ENCODE results near the gene UBA1. TPM values are rescaled to one million over a fixed set of nuclear protein-coding genes. Genes with fewer than 3 reads are reported as not detected.

UBA1 gene
- total and polyA plus RNA-seq, 2 of the 13 experiments (the other 11 are each of a cell fraction or from before 2014, with no cell fraction given) = 93.3 to 129 TPM

DNA sequence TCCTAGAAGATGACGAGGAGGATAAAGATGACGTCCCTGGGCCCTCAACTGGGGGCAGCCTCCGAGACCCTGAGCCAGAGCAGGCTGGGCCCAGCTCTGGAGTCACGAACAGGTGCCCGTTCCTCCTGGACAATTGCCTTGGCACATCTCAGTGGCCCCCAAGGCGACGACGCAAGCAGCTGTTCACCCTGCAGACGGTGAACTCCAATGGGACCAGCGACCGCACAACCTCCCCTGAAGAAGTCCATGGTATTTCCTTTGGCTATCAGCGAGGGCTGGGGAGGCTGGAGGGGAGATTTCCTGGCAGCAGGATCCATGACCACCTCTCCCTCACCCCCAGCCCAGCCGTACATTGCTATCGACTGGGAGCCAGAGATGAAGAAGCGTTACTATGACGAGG lies 51.0 kb downstream of the UBA1 start:
- Histone ChIP-seq H3K79me2 (ENCODE audit: insufficient read depth, low read length) (no peaks in the 10 kb centered on the region), H3K4me3 (replicated peaks in 1 of 3; ENCODE audit: insufficient read depth in 1 of 3, low read depth in 2 of 3, low read length in 3 of 3) (no peak overlapping the region), H3K27me3 (ENCODE audit: control insufficient read depth in 1 of 2, insufficient read depth in 2 of 2, low read length in 2 of 2) (no peaks in the 10 kb centered on the region), H3K9ac (ENCODE audit: insufficient read depth, low read depth, low read length) (no peak overlapping the region), H2AFZ (ENCODE audit: low read length) (no peak overlapping the region), H3K36me3 (replicated peaks in 1 of 2; ENCODE audit: control insufficient read depth in 1 of 2, insufficient read depth in 2 of 2, low read length in 2 of 2) (peaks cover 1 to 34% of the 10 kb centered on the region in 2 experiments; a peak in 3 of 5 replicates), H3K4me1 (ENCODE audit: insufficient read depth, low read length) (no peaks in the 10 kb centered on the region), H3K4me2 (ENCODE audit: low read depth, low read length) (no peak overlapping the region), H3K27ac (ENCODE audit: extremely low read length, insufficient read depth, low read length) (no peak overlapping the region), H3K9me3 (ENCODE audit: low read length) (no peaks in the 10 kb centered on the region), H4K20me1 (ENCODE audit: insufficient read depth, low read length) (no peaks in the 10 kb centered on the region)
- BruUV-seq (replicated peaks) = no TSS peak
- no peak for FAIRE-seq
- 98% methylated on average over 7 of the region's 16 CpGs for WGBS (ENCODE audit: low lambda C conversion rate)
- intact Hi-C loops (cut with micrococcal nuclease; ENCODE audit: unreplicated experiment) = no loop called here
- no peak for DNase-seq (ENCODE audit: low spot score)
- in situ Hi-C loops (cut with HindIII; ENCODE audit: extremely low pct_ligation_motif_present, low pct_unique_long_range_greater_than_20kb) = no loop called here
- no peak for TF ChIP-seq SIX1 (CRISPR knock-in tag; IDR thresholded peaks at IDR 0.05; ENCODE audit: borderline replicate concordance)
- TF ChIP-seq PRDM10 (CRISPR knock-in tag; IDR thresholded peaks at IDR 0.05; ENCODE audit: low read depth) = no peak
- TF ChIP-seq KLF6 (CRISPR knock-in tag; IDR thresholded peaks at IDR 0.05) = no peak
- no peak for TF ChIP-seq ATF2 (CRISPR knock-in tag; IDR thresholded peaks at IDR 0.05)
- no peak for TF ChIP-seq CAMTA2 (CRISPR knock-in tag; IDR thresholded peaks at IDR 0.05; ENCODE audit: borderline replicate concordance)
- TF ChIP-seq, protein P1, sequence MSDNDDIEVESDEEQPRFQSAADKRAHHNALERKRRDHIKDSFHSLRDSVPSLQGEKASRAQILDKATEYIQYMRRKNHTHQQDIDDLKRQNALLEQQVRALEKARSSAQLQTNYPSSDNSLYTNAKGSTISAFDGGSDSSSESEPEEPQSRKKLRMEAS (IDR thresholded peaks at IDR 0.05) = no peak
- no peak for TF ChIP-seq MTERF4 (CRISPR knock-in tag; IDR thresholded peaks at IDR 0.05)
- TF ChIP-seq ZNF101 (CRISPR knock-in tag; IDR thresholded peaks at IDR 0.05; ENCODE audit: borderline replicate concordance, low read depth) = no peak
- no peak for TF ChIP-seq NCOR1 (IDR thresholded peaks at IDR 0.05; ENCODE audit: borderline replicate concordance, low read length)
- no peak for TF ChIP-seq IKZF4 (CRISPR knock-in tag; IDR thresholded peaks at IDR 0.05; ENCODE audit: borderline replicate concordance, low read depth, not compliant biosample characterization)
- TF ChIP-seq ZSCAN9 (CRISPR knock-in tag; IDR thresholded peaks at IDR 0.05; ENCODE audit: borderline replicate concordance) = no peak
- TF ChIP-seq IRF1 (CRISPR knock-in tag; IDR thresholded peaks at IDR 0.05; ENCODE audit: low read depth) = no peak
- TF ChIP-seq, protein P2, sequence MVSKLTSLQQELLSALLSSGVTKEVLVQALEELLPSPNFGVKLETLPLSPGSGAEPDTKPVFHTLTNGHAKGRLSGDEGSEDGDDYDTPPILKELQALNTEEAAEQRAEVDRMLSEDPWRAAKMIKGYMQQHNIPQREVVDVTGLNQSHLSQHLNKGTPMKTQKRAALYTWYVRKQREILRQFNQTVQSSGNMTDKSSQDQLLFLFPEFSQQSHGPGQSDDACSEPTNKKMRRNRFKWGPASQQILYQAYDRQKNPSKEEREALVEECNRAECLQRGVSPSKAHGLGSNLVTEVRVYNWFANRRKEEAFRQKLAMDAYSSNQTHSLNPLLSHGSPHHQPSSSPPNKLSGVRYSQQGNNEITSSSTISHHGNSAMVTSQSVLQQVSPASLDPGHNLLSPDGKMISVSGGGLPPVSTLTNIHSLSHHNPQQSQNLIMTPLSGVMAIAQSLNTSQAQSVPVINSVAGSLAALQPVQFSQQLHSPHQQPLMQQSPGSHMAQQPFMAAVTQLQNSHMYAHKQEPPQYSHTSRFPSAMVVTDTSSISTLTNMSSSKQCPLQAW (CRISPR knock-in tag; IDR thresholded peaks at IDR 0.05) = no peak
- no peak for TF ChIP-seq NCOA2 (CRISPR knock-in tag; IDR thresholded peaks at IDR 0.05)
- TF ChIP-seq CHD2 (IDR thresholded peaks at IDR 0.05; ENCODE audit: low read depth, low read length) = no peak
- no peak for TF ChIP-seq ZNF20 (CRISPR knock-in tag; IDR thresholded peaks at IDR 0.05)
- no peak for TF ChIP-seq DNMT1 (CRISPR knock-in tag; IDR thresholded peaks at IDR 0.05)
- POLR2A ChIA-PET = no interaction called here
- ATAC-seq = no peak
- CTCF ChIA-PET (ENCODE audit: low intra/inter-chr PET ratio, low total read pairs) = no interaction called here
